ENCODE data around the gene ENPP1. TPM values are rescaled to one million over a fixed set of nuclear protein-coding genes. Genes with fewer than 3 reads are reported as not detected.

ENPP1 gene
- total RNA-seq, 1 experiment from 2014 or later: 6.5 TPM

DNA sequence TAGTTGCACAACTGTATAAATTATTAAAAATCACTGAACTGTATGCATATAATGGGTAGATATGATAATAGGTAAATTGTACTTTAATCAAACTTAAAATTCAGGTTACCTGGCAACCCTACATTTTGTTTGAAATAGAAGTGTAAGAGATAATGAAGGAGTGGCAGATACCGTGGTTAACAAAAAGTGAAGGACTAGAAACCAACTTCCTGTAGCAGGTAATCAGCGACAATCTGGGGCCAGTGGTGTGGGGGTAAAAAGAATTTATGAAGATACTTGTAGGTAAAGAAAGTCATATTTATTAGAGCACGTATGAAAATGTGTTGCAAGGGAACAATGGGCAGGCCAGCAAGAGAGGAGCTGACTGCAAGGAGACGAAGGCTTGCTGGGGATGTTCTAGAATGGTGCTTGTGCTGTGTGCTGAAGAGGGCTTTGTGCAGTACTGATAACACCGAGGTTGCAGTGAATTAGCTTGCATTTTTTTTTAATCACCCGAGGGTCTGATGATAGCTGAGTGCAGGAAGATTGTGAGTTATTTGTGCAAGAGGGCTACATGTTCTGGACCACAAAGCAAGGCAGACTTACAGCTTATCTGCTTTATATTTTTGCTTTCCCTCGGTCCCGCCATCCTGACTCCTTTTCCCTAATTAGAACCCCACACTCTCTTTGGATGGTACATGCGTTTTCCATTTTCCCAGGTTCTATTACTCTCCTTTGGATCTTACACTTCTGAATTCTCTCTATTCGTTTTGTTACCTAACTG lies 4.6 kb upstream of the ENPP1 start:
- POLR2A ChIA-PET: no interaction called here
- Histone ChIP-seq H4K20me1 (ENCODE audit: insufficient read depth) (no peaks in the 10 kb centered on the region), H3K9me3 (ENCODE audit: control insufficient read depth in 1 of 2, insufficient read depth in 1 of 2, low read depth in 1 of 2, low read length in 2 of 2) (no peaks in the 10 kb centered on the region), H3K79me2 (ENCODE audit: insufficient read depth, low read length) (no peaks in the 10 kb centered on the region), H2AFZ (ENCODE audit: low read depth, low read length, poor library complexity, severe bottlenecking) (no peak overlapping the region), H3K27ac (ENCODE audit: low read depth, low read length) (no peak overlapping the region), H3K36me3 (ENCODE audit: control insufficient read depth in 1 of 2, insufficient read depth in 2 of 2, low read length in 2 of 2) (no peaks in the 10 kb centered on the region), H3K4me3 (replicated peaks in 1 of 2; ENCODE audit: low read depth in 1 of 2, low read length in 2 of 2) (no peak overlapping the region), H3K9ac (ENCODE audit: low read length) (no peak overlapping the region), H3K4me2 (ENCODE audit: low read length) (no peak overlapping the region), H3K9me2 (ENCODE audit: insufficient read depth) (no peaks in the 10 kb centered on the region), H3K27me3 (ENCODE audit: insufficient read depth, low read length) (no peaks in the 10 kb centered on the region), H3K4me1 (ENCODE audit: control insufficient read depth in 1 of 2, insufficient read depth in 2 of 2, low read length in 2 of 2) (peaks cover 0 to 8% of the 10 kb centered on the region in 2 experiments; a peak in 3 of 4 replicates)
- intact Hi-C loops (cut with micrococcal nuclease): no loop called here
- RAD21 ChIA-PET (ENCODE audit: low non-redundant PET in 1 of 2, low total read pairs in 2 of 2, uncharacterized antibody in 2 of 2, unreplicated experiment in 2 of 2): no interaction called here
- BruUV-seq (replicated peaks): no TSS peak
- ATAC-seq: no peak
- TF ChIP-seq, protein P1, sequence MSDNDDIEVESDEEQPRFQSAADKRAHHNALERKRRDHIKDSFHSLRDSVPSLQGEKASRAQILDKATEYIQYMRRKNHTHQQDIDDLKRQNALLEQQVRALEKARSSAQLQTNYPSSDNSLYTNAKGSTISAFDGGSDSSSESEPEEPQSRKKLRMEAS (IDR thresholded peaks at IDR 0.05): no peak
- TF ChIP-seq, protein P2, sequence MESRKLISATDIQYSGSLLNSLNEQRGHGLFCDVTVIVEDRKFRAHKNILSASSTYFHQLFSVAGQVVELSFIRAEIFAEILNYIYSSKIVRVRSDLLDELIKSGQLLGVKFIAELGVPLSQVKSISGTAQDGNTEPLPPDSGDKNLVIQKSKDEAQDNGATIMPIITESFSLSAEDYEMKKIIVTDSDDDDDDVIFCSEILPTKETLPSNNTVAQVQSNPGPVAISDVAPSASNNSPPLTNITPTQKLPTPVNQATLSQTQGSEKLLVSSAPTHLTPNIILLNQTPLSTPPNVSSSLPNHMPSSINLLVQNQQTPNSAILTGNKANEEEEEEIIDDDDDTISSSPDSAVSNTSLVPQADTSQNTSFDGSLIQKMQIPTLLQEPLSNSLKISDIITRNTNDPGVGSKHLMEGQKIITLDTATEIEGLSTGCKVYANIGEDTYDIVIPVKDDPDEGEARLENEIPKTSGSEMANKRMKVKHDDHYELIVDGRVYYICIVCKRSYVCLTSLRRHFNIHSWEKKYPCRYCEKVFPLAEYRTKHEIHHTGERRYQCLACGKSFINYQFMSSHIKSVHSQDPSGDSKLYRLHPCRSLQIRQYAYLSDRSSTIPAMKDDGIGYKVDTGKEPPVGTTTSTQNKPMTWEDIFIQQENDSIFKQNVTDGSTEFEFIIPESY (IDR thresholded peaks at IDR 0.05; ENCODE audit: extremely low read depth, insufficient replicate concordance, low read length): no peak
- DNase-seq (ENCODE audit: low read depth, low spot score): no peak
- CTCF ChIA-PET: no interaction called here

DNA sequence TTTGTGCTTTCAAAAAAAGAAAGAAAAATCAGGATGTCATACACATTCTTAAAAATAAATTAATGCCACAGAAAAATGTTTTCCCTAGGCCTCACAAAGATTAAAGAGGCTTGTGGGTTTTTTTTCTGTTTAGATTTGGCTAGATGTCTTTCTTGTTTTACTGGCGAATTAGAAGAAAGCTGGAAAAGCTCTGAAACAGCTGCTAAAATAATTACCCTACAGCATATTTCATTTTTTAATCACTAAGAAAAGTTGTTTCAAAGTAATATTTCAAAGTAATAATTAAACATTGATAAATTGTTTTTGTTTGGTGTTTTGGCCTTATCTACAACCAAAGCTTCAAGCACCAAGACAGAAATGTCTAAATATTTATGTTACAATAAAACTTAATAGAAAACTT lies 3.7 kb upstream of the ENPP1 start:
- DNase-seq (ENCODE audit: low read depth, low spot score): no peak
- Histone ChIP-seq H3K4me2 (ENCODE audit: low read length) (no peak overlapping the region), H3K27me3 (ENCODE audit: insufficient read depth, low read length) (no peaks in the 10 kb centered on the region), H3K9ac (ENCODE audit: low read length) (no peak overlapping the region), H3K36me3 (ENCODE audit: control insufficient read depth in 1 of 2, insufficient read depth in 2 of 2, low read length in 2 of 2) (no peaks in the 10 kb centered on the region), H3K4me1 (ENCODE audit: control insufficient read depth in 1 of 2, insufficient read depth in 2 of 2, low read length in 2 of 2) (peaks cover 0 to 14% of the 10 kb centered on the region in 2 experiments; a peak in 3 of 4 replicates), H3K4me3 (replicated peaks in 1 of 2; ENCODE audit: low read depth in 1 of 2, low read length in 2 of 2) (no peak overlapping the region), H3K9me2 (ENCODE audit: insufficient read depth) (no peaks in the 10 kb centered on the region), H4K20me1 (ENCODE audit: insufficient read depth) (no peaks in the 10 kb centered on the region), H3K79me2 (ENCODE audit: insufficient read depth, low read length) (no peaks in the 10 kb centered on the region), H2AFZ (ENCODE audit: low read depth, low read length, poor library complexity, severe bottlenecking) (no peak overlapping the region), H3K9me3 (ENCODE audit: control insufficient read depth in 1 of 2, insufficient read depth in 1 of 2, low read depth in 1 of 2, low read length in 2 of 2) (no peaks in the 10 kb centered on the region), H3K27ac (ENCODE audit: low read depth, low read length) (no peak overlapping the region)
- RAD21 ChIA-PET (ENCODE audit: low non-redundant PET in 1 of 2, low total read pairs in 2 of 2, uncharacterized antibody in 2 of 2, unreplicated experiment in 2 of 2): no interaction called here
- CTCF ChIA-PET: no interaction called here
- ATAC-seq: no peak
- POLR2A ChIA-PET: no interaction called here
- no TSS peak for BruUV-seq (replicated peaks)
- intact Hi-C loops (cut with micrococcal nuclease): no loop called here
- no peak for TF ChIP-seq CEBPB (IDR thresholded peaks at IDR 0.05; ENCODE audit: low read depth)
- TF ChIP-seq POLR2A (IDR thresholded peaks at IDR 0.05; ENCODE audit: borderline replicate concordance, extremely low read depth, insufficient read depth, insufficient read length): no peak
- no peak for TF ChIP-seq SIN3A (IDR thresholded peaks at IDR 0.05; ENCODE audit: low read depth)
- no peak for TF ChIP-seq CBX3 (IDR thresholded peaks at IDR 0.05; ENCODE audit: low read depth)
- TF ChIP-seq, protein P3, sequence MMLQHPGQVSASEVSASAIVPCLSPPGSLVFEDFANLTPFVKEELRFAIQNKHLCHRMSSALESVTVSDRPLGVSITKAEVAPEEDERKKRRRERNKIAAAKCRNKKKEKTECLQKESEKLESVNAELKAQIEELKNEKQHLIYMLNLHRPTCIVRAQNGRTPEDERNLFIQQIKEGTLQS (IDR thresholded peaks at IDR 0.05): no peak
- TF ChIP-seq POLR2AphosphoS5 (IDR thresholded peaks at IDR 0.05; ENCODE audit: low read depth, low read length): no peak
- TF ChIP-seq JUND (IDR thresholded peaks at IDR 0.05): no peak
- TF ChIP-seq, protein P4, sequence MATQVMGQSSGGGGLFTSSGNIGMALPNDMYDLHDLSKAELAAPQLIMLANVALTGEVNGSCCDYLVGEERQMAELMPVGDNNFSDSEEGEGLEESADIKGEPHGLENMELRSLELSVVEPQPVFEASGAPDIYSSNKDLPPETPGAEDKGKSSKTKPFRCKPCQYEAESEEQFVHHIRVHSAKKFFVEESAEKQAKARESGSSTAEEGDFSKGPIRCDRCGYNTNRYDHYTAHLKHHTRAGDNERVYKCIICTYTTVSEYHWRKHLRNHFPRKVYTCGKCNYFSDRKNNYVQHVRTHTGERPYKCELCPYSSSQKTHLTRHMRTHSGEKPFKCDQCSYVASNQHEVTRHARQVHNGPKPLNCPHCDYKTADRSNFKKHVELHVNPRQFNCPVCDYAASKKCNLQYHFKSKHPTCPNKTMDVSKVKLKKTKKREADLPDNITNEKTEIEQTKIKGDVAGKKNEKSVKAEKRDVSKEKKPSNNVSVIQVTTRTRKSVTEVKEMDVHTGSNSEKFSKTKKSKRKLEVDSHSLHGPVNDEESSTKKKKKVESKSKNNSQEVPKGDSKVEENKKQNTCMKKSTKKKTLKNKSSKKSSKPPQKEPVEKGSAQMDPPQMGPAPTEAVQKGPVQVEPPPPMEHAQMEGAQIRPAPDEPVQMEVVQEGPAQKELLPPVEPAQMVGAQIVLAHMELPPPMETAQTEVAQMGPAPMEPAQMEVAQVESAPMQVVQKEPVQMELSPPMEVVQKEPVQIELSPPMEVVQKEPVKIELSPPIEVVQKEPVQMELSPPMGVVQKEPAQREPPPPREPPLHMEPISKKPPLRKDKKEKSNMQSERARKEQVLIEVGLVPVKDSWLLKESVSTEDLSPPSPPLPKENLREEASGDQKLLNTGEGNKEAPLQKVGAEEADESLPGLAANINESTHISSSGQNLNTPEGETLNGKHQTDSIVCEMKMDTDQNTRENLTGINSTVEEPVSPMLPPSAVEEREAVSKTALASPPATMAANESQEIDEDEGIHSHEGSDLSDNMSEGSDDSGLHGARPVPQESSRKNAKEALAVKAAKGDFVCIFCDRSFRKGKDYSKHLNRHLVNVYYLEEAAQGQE (IDR thresholded peaks at IDR 0.05; ENCODE audit: low read depth): no peak
- TF ChIP-seq TCF7L2 (IDR thresholded peaks at IDR 0.05; ENCODE audit: borderline replicate concordance, extremely low read depth, insufficient read depth, insufficient read length): no peak
- no peak for TF ChIP-seq EZH2phosphoT487 (IDR thresholded peaks at IDR 0.05; ENCODE audit: borderline replicate concordance)
- no peak for TF ChIP-seq FOSL1 (IDR thresholded peaks at IDR 0.05; ENCODE audit: low read depth)
- no peak for TF ChIP-seq SRF (IDR thresholded peaks at IDR 0.05; ENCODE audit: low read depth)
- TF ChIP-seq SP1 (IDR thresholded peaks at IDR 0.05; ENCODE audit: low read depth): no peak
- TF ChIP-seq, protein P1 (IDR thresholded peaks at IDR 0.05): no peak

Data from HCT116 (cell line).